Thyroid gland (tissue), 4 donors: ENCODE measurements around the gene HCST. TPM values are rescaled to one million over a fixed set of nuclear protein-coding genes. Genes with fewer than 3 reads are reported as not detected.

Experiments used
- DNase-seq, 2 donors: peaks; one replicate each; pipeline ENCODE4 v3.0.0-alpha.2; 2019
- H3K27ac ChIP-seq, 3 donors: fragments of 200-600 bp; sonication (generic); 1 replicate in 2 of 3; 2 replicates in 1 of 3; pipeline ENCODE4 v1.5.1; 2016 to 2019; ENCODE audit warnings: mild to moderate bottlenecking in 1 of 3, moderate library complexity in 1 of 3
- H3K27me3 ChIP-seq: fragments of 200-600 bp; sonication (generic); one replicate; pipeline ENCODE4 v1.5.1; 2019
- H3K36me3 ChIP-seq, 2 donors: fragments of 200-600 bp; sonication (generic); one replicate each; pipeline ENCODE4 v1.5.1; 2016 to 2019
- H3K4me1 ChIP-seq, 2 donors: fragments of 200-600 bp; sonication (generic); one replicate each; pipeline ENCODE4 v1.5.1; 2017 to 2019
- H3K4me3 ChIP-seq, 3 donors: fragments of 200-600 bp; sonication (generic); replicated peaks in 1 of 3; 1 replicate in 2 of 3; 2 replicates in 1 of 3; pipeline ENCODE4 v1.5.1; 2016; ENCODE audit warnings: mild to moderate bottlenecking in 1 of 3
- H3K9me3 ChIP-seq: fragments of 200-600 bp; sonication (generic); one replicate; pipeline ENCODE4 v1.5.1; 2017
- POLR2A ChIP-seq, 2 donors: fragments of 450-650 bp; IDR thresholded peaks; one replicate each; pipeline ENCODE4 v1.6.1; 2017; ENCODE audit warnings: antibody characterized with exemption in 2 of 2, mild to moderate bottlenecking in 2 of 2, moderate library complexity in 1 of 2
- WGBS, 2 donors: methylation state at CpG; one replicate each; pipeline ENCODE4 v1.1.5; 2017; 5-methylcytosine and 5-hydroxymethylcytosine counted together
- intact Hi-C: fragments of 100-400 bp; cut with DNase I; formaldehyde crosslinking; loops from one replicate; pipeline ENCODE4 v1.15.1; 2023
- total RNA-seq, 4 donors: library from RNA; depleted of rRNA; stranded (reverse); fragments of >200 nt; gene quantifications; one replicate each; pipeline ENCODE4 v1.2.3, GENCODE V29; 2016
- TF ChIP-seq, protein P1 (sequence below), 6 experiments: fragments of 200-600 bp in 3 of 6; fragments of 450-650 bp in 3 of 6; sonication (generic) in 3 of 6; IDR thresholded peaks; one replicate each; pipeline ENCODE4 v1.5.1; 2016 to 2019; ENCODE audit warnings: antibody characterized with exemption in 6 of 6, mild to moderate bottlenecking in 2 of 6, inconsistent platforms in 1 of 6, moderate library complexity in 1 of 6

Gene HCST
- total RNA-seq, 4 donors from 2014 or later: 1.4 to 4.4 TPM; not detected in 2

DNA sequence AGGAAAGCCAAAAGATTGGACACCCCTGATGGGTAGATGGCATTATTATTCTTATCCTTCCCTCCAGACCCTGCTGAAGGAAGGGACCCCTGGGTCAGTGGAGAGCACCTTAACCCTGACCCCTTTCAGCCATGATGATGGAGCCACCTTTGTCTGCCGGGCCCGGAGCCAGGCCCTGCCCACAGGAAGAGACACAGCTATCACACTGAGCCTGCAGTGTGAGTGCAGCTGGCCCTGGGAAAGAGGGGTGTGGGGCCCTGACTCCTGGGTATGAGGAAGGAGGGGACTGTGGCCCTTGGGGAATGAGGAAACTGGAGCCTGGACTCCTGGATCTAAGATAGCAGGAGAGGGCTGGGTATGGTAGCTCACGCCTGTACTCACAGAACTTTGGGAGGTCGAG, 42.9 kb upstream of the HCST start:
- intact Hi-C loops: no loop called here
- Histone ChIP-seq H3K9me3 (no peaks in the 10 kb centered on the region), H3K4me1 (peaks cover 12 to 14% of the 10 kb centered on the region in 2 donors), H3K27ac (no peak overlapping the region), H3K4me3 (no peak overlapping the region), H3K36me3 (no peaks in the 10 kb centered on the region), H3K27me3 (no peaks in the 10 kb centered on the region)
- TF ChIP-seq, protein P1, sequence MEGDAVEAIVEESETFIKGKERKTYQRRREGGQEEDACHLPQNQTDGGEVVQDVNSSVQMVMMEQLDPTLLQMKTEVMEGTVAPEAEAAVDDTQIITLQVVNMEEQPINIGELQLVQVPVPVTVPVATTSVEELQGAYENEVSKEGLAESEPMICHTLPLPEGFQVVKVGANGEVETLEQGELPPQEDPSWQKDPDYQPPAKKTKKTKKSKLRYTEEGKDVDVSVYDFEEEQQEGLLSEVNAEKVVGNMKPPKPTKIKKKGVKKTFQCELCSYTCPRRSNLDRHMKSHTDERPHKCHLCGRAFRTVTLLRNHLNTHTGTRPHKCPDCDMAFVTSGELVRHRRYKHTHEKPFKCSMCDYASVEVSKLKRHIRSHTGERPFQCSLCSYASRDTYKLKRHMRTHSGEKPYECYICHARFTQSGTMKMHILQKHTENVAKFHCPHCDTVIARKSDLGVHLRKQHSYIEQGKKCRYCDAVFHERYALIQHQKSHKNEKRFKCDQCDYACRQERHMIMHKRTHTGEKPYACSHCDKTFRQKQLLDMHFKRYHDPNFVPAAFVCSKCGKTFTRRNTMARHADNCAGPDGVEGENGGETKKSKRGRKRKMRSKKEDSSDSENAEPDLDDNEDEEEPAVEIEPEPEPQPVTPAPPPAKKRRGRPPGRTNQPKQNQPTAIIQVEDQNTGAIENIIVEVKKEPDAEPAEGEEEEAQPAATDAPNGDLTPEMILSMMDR (IDR thresholded peaks at IDR 0.05): no peak
- TF ChIP-seq POLR2A (IDR thresholded peaks at IDR 0.05): no peak
- DNase-seq: no peak
- 88 to 96% methylated on average over 4 of the region's 4 CpGs for WGBS, 2 donors

DNA sequence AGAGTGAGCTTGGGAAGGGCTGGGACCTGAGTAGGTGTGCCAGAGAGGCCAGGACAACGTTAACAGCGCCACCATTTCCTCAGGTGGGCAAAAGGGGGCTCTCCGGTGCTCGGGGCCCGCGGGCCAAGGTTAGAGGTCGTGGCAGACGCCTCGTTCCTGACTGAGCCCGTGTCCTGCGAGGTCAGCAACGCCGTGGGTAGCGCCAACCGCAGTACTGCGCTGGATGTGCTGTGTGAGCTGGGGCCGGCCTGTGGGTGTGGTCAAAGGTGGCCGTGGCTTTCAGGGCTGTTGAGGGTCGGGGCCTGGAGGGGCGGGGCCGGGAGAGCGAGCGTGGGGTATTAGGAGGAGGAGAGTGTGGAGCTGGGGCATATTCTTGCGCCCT, 41.9 kb upstream of the HCST start:
- Histone ChIP-seq H3K4me1 (peaks cover 12 to 14% of the 10 kb centered on the region in 2 donors), H3K36me3 (no peaks in the 10 kb centered on the region), H3K9me3 (no peaks in the 10 kb centered on the region), H3K27ac (no peak overlapping the region), H3K27me3 (no peaks in the 10 kb centered on the region), H3K4me3 (no peak overlapping the region)
- TF ChIP-seq, protein P1 (IDR thresholded peaks at IDR 0.05): no peak
- TF ChIP-seq POLR2A (IDR thresholded peaks at IDR 0.05): no peak
- intact Hi-C loops: no loop called here
- 22 to 33% methylated on average over 11 to 15 of the region's 24 CpGs for WGBS, 2 donors
- no peak for DNase-seq

DNA sequence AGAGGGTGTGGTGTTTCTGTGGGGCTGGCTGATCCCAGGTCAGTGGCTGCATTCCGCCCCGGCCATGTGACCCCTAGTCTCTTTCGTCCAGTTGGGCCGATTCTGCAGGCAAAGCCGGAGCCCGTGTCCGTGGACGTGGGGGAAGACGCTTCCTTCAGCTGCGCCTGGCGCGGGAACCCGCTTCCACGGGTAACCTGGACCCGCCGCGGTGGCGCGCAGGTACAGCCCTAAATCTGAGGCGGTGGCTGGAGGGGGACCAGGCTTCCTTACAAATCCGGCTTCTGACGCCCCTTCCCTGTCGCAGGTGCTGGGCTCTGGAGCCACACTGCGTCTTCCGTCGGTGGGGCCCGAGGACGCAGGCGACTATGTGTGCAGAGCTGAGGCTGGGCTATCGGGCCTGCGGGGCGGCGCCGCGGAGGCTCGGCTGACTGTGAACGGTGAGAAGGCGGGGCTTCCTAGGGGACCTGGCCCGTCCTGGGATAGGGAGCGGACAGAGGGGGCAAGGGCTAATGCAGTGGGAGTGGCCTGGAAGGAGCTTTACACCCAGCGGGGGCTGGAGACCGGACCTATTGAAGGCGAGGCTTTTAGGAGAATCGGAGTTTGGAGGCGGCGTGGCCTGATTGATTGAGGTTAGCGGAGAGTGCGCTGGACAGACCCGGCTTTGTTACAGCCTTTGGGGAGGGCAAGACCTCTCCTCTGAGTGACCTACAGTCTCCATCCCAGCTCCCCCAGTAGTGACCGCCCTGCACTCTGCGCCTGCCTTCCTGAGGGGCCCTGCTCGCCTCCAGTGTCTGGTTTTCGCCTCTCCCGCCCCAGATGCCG, 41.3 kb upstream of the HCST start:
- TF ChIP-seq, protein P1 (IDR thresholded peaks at IDR 0.05): no peak
- no peak for TF ChIP-seq POLR2A (IDR thresholded peaks at IDR 0.05)
- no peaks in the 10 kb centered on the region for H3K9me3 ChIP-seq
- WGBS, 2 donors: 20 to 21% methylated on average over 24 to 43 of the region's 55 CpGs

DNA sequence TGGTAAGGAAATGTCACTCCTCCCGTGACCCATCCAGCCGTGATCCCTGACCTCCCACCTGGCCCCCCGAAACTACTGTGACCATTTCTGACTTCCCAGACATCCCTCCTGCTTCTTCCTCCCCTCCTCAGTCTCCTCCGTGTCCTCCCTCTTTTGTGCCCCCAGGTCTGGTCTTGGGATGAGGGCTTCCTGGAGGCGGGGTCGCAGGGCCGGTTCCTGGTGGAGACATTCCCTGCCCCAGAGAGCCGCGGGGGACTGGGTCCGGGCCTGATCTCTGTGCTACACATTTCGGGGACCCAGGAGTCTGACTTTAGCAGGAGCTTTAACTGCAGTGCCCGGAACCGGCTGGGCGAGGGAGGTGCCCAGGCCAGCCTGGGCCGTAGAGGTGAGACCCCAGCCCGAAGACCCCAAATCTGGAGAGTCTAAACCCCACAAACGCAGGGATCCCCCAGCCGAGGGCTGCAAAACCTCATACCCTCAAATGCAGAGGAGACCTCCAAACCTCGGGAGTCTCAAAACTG, 40.6 kb upstream of the HCST start:
- intact Hi-C loops: no loop called here
- Histone ChIP-seq H3K36me3 (no peaks in the 10 kb centered on the region), H3K27me3 (no peaks in the 10 kb centered on the region), H3K4me3 (no peak overlapping the region), H3K9me3 (no peaks in the 10 kb centered on the region), H3K4me1 (peaks cover 5% of the 10 kb centered on the region in 2 donors), H3K27ac (no peak overlapping the region)
- TF ChIP-seq POLR2A (IDR thresholded peaks at IDR 0.05): no peak
- TF ChIP-seq, protein P1 (IDR thresholded peaks at IDR 0.05): no peak
- 50 to 56% methylated on average over 16 to 18 of the region's 19 CpGs for WGBS, 2 donors
- no peak for DNase-seq

More for the DNA sequence above, 41.3 kb upstream of the HCST start:
- intact Hi-C loops: no loop called here
- Histone ChIP-seq H3K4me1 (peaks cover 11 to 12% of the 10 kb centered on the region in 2 donors), H3K36me3 (no peaks in the 10 kb centered on the region), H3K27me3 (no peaks in the 10 kb centered on the region), H3K4me3 (no peak overlapping the region), H3K27ac (no peak overlapping the region)
- DNase-seq: peak; percentile 23 to 36

DNA sequence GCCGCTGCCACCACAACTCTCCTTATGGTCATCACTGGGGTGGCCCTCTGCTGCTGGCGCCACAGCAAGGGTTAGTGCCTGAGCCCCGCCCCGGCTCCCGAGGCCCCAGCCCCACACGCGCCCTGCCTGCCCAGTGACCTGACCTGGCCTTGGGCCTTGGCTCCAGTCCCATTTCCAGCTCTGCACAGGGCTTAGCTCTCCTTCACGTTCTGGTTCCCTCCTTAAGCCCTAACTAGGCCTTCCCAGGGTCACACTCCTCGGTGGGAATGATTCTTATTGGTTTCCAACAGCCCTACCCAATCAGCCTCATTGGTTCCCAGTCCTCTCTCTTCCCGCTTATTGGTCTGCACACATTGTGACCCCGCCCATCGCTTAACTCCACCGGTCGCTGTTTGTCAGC, 39.8 kb upstream of the HCST start:
- no peaks in the 10 kb centered on the region for H3K27me3 ChIP-seq
- no peak overlapping the region for H3K27ac ChIP-seq
- no peak for DNase-seq
- no peaks in the 10 kb centered on the region for H3K36me3 ChIP-seq
- no peaks in the 10 kb centered on the region for H3K9me3 ChIP-seq
- 85 to 89% methylated on average over 13 to 14 of the region's 14 CpGs for WGBS, 2 donors
- TF ChIP-seq, protein P1 (IDR thresholded peaks at IDR 0.05): no peak
- TF ChIP-seq POLR2A (IDR thresholded peaks at IDR 0.05): no peak
- H3K4me1 ChIP-seq: no peaks in the 10 kb centered on the region
- intact Hi-C loops: no loop called here
- no peak overlapping the region for H3K4me3 ChIP-seq
